Loucy (cell line): Measurements from ENCODE around the gene RNF11.

Source experiments
- H2AFZ ChIP-seq: fragments of 200-600 bp; sonication (generic); 2 replicates; pipeline ENCODE4 v1.6.0; 2016; ENCODE audit warnings: antibody characterized with exemption, mild to moderate bottlenecking, low read length, moderate library complexity
- H3F3A ChIP-seq: fragments of 200-600 bp; 2 replicates; pipeline ENCODE4 v1.6.0; 2016; ENCODE audit warnings: antibody characterized with exemption, low read depth, mild to moderate bottlenecking
- H3K27me3 ChIP-seq: fragments of 200-600 bp; sonication (generic); 2 replicates; pipeline ENCODE4 v1.6.1; 2014; ENCODE audit warnings: low read length, mild to moderate bottlenecking; ENCODE audit not compliant: insufficient read depth, poor library complexity, severe bottlenecking
- H3K36me3 ChIP-seq: fragments of 200-600 bp; sonication (generic); 2 replicates; pipeline ENCODE4 v1.6.1; 2016; ENCODE audit warnings: low read length; ENCODE audit not compliant: insufficient read depth
- H3K4me1 ChIP-seq: fragments of 200-600 bp; sonication (generic); 2 replicates; pipeline ENCODE4 v1.5.1; 2014; ENCODE audit warnings: low read length, mild to moderate bottlenecking; ENCODE audit not compliant: insufficient read depth, poor library complexity, severe bottlenecking
- H3K4me2 ChIP-seq: fragments of 200-600 bp; sonication (generic); 2 replicates; pipeline ENCODE4 v1.6.0; 2014; ENCODE audit warnings: antibody characterized with exemption, low read length, low read depth, mild to moderate bottlenecking; ENCODE audit not compliant: poor library complexity, severe bottlenecking
- H3K4me3 ChIP-seq: fragments of 200-600 bp; sonication (generic); 2 replicates; pipeline ENCODE4 v1.5.1; 2014; ENCODE audit warnings: low read length, mild to moderate bottlenecking, mixed read lengths; ENCODE audit not compliant: poor library complexity, severe bottlenecking
- H3K79me2 ChIP-seq: fragments of 200-600 bp; sonication (generic); 2 replicates; pipeline ENCODE4 v1.6.1; 2014; ENCODE audit warnings: low read length; ENCODE audit not compliant: insufficient read depth
- H3K9ac ChIP-seq: fragments of 200-600 bp; sonication (generic); 2 replicates; pipeline ENCODE4 v1.6.0; 2014; ENCODE audit warnings: mild to moderate bottlenecking, low read depth, low read length, moderate library complexity; ENCODE audit not compliant: poor library complexity, severe bottlenecking
- H3K9me2 ChIP-seq: fragments of 200-600 bp; sonication (generic); replicated peaks from 2 replicates; pipeline ENCODE4 v1.6.1; 2016; ENCODE audit warnings: low read depth, low read length, mixed read lengths
- H3K9me3 ChIP-seq: fragments of 200-600 bp; sonication (generic); 2 replicates; pipeline ENCODE4 v1.6.1; 2014; ENCODE audit warnings: mild to moderate bottlenecking, antibody characterized with exemption, low read length, low read depth; ENCODE audit not compliant: insufficient read depth
- H4K20me1 ChIP-seq: fragments of 200-600 bp; sonication (generic); 2 replicates; pipeline ENCODE4 v1.6.0; 2014; ENCODE audit warnings: antibody characterized with exemption, low read length, mild to moderate bottlenecking; ENCODE audit not compliant: insufficient read depth, poor library complexity, severe bottlenecking
- EZH2phosphoT487 ChIP-seq: fragments of 200-600 bp; IDR thresholded peaks from 2 replicates; pipeline ENCODE4 v1.6.1; 2018; ENCODE audit warnings: antibody characterized with exemption, mild to moderate bottlenecking, moderate library complexity, borderline replicate concordance
- TF ChIP-seq, protein P1 (sequence below): fragments of 200-600 bp; sonication (generic); conservative IDR thresholded peaks from 2 replicates; pipeline ENCODE4 v1.5.1; 2014; ENCODE audit warnings: mild to moderate bottlenecking, antibody characterized with exemption, low read length

The RNF11 gene

DNA sequence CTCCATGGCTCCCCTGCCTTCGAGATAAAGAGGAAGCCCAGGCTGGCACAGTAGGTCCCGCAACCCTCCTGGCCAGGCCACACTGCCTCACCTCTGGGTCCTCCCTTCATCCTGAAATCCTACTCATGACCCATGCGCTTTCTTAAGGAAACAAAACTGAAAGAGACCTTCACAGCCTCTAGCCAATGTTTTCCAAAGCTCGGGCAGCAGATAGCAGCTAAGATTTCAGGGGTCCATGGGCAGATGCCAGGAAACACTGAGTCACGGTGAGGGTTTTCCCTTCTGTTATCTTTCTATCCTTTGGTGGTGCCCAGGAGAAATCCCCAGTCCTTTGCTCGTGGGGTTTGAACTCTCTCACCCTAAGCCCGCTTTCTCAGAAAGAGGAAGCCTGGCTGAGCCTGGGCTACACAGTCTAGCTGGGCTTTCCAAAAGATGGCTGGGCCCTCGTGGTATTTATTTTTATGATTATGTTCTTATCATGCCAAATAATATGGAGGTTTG lies 67.7 kb downstream of the RNF11 start:
- Histone ChIP-seq H3K27me3 (no peaks in the 10 kb centered on the region), H2AFZ (no peak overlapping the region), H3K79me2 (no peaks in the 10 kb centered on the region), H3K4me1 (peaks cover 5% of the 10 kb centered on the region), H3K9me3 (no peaks in the 10 kb centered on the region), H4K20me1 (no peaks in the 10 kb centered on the region), H3K9me2 (no peaks in the 10 kb centered on the region), H3K9ac (no peak overlapping the region), H3F3A (no peaks in the 10 kb centered on the region), H3K36me3 (no peaks in the 10 kb centered on the region), H3K4me2 (no peak overlapping the region), H3K4me3 (no peak overlapping the region)
- TF ChIP-seq, protein P1, sequence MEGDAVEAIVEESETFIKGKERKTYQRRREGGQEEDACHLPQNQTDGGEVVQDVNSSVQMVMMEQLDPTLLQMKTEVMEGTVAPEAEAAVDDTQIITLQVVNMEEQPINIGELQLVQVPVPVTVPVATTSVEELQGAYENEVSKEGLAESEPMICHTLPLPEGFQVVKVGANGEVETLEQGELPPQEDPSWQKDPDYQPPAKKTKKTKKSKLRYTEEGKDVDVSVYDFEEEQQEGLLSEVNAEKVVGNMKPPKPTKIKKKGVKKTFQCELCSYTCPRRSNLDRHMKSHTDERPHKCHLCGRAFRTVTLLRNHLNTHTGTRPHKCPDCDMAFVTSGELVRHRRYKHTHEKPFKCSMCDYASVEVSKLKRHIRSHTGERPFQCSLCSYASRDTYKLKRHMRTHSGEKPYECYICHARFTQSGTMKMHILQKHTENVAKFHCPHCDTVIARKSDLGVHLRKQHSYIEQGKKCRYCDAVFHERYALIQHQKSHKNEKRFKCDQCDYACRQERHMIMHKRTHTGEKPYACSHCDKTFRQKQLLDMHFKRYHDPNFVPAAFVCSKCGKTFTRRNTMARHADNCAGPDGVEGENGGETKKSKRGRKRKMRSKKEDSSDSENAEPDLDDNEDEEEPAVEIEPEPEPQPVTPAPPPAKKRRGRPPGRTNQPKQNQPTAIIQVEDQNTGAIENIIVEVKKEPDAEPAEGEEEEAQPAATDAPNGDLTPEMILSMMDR: no peak
- TF ChIP-seq EZH2phosphoT487: no peak

DNA sequence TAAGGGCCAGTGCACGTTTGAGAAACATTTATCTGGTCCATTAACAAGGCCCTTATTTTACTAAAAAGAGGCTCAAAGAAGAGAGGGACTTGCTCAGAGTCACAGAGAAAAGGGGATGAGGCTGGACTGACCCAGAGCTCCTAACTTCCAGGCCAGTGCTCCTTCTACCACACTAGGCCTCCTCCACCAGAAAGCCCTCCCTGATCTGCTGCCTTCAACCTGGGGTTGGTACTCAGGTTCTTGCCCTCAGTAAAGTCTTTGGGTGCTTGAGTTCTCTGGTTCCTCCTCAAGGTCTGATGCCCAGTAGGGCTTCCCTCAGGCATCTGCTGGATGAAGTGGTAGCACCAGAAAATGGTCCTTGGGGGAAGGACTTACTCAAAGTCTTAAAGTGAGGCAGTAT lies 68.3 kb downstream of the RNF11 start:
- Histone ChIP-seq H3K9me2 (no peaks in the 10 kb centered on the region), H3K9me3 (no peaks in the 10 kb centered on the region), H3K9ac (no peak overlapping the region), H2AFZ (no peak overlapping the region), H3K4me3 (no peak overlapping the region), H3K27me3 (no peaks in the 10 kb centered on the region), H3K4me1 (peaks cover 5% of the 10 kb centered on the region), H3K36me3 (no peaks in the 10 kb centered on the region), H3K79me2 (no peaks in the 10 kb centered on the region), H3K4me2 (no peak overlapping the region), H4K20me1 (no peaks in the 10 kb centered on the region), H3F3A (no peaks in the 10 kb centered on the region)
- TF ChIP-seq EZH2phosphoT487: no peak
- TF ChIP-seq, protein P1: no peak

DNA sequence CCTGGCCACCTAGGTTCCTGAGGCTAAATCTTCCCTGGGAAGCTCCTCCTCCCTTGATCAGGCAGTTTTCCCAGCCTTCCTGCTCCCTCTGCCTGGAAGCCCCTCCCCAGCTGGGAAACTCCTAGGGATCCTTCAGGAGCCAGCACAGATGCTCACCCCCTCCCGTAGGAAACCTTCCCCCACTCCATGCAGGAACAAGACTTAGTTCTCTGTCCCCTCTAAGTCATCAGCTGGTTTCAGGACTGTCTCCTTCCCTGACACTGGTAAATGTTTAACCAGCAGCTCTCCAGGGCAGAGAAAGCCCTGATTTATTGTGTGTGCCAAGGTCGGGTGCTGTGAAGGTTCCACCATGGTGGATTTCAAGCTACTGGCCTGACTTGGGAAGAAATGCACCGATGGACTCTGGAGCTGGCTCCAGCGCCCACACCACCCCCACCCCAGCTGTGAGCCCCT lies 69.3 kb downstream of the RNF11 start:
- no peak overlapping the region for H2AFZ ChIP-seq
- no peaks in the 10 kb centered on the region for H3K27me3 ChIP-seq
- H3K9ac ChIP-seq: no peak overlapping the region
- H3K79me2 ChIP-seq: no peaks in the 10 kb centered on the region
- H4K20me1 ChIP-seq: no peaks in the 10 kb centered on the region
- TF ChIP-seq, protein P1: no peak
- H3K4me3 ChIP-seq: no peak overlapping the region
- H3F3A ChIP-seq: no peaks in the 10 kb centered on the region
- no peaks in the 10 kb centered on the region for H3K9me2 ChIP-seq
- no peaks in the 10 kb centered on the region for H3K36me3 ChIP-seq
- peaks cover 5% of the 10 kb centered on the region for H3K4me1 ChIP-seq
- no peaks in the 10 kb centered on the region for H3K9me3 ChIP-seq
- H3K4me2 ChIP-seq: no peak overlapping the region
